Uterus (tissue), 2 donors: ENCODE data around the gene IGF1R.

Source experiments
- CTCF ChIP-seq, 4 experiments: fragments of 200-600 bp in 2 of 4; fragments of 450-650 bp in 2 of 4; sonication (generic) in 2 of 4; IDR thresholded peaks; one replicate each; pipeline ENCODE4 v1.5.1; 2016 to 2019; ENCODE audit warnings: antibody characterized with exemption in 4 of 4, mild to moderate bottlenecking in 2 of 4, moderate library complexity in 1 of 4
- POLR2A ChIP-seq, 2 donors: fragments of 450-650 bp; IDR thresholded peaks; one replicate each; pipeline ENCODE4 v1.6.1; 2016; ENCODE audit warnings: antibody characterized with exemption in 2 of 2, mild to moderate bottlenecking in 1 of 2, moderate library complexity in 1 of 2

- TF ChIP-seq CTCF (IDR thresholded peaks at IDR 0.05) (no peak), POLR2A (IDR thresholded peaks at IDR 0.05) (no peak)
These were observed 303.4 kb downstream of the IGF1R start for GRCh38 chr15:98951493-98952320.
